Measurements from ENCODE around the gene HMHB1.
A peak's percentile ranks its signal among the peaks of the same experiment; 100 is the strongest.
"Not testable (repeated sequence)": the region's sequence is repeated elsewhere in the genome, so short reads cannot be mapped to it uniquely, and the experiment has no call there.

The HMHB1 gene

DNA sequence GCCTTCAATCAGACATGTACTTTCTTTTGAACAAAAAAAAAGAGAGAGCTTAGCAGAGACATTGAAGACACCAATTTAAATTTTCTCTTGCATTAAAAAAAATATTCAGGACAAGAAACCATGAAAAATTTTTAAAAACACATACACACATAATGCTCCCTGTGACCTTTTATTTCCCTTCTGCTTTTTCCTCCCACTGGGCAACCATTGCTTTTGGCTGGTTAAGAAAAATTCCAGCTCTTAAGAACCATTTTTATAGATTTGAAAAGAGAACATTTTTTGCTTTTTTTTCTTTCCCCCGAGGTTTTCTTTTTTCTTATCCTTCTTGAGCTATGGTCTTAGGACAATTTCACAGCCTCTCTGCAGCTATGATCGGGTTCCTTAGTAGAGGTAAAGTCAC, 6.1 kb upstream of the HMHB1 start:
- DNase-seq, result no peak

DNA sequence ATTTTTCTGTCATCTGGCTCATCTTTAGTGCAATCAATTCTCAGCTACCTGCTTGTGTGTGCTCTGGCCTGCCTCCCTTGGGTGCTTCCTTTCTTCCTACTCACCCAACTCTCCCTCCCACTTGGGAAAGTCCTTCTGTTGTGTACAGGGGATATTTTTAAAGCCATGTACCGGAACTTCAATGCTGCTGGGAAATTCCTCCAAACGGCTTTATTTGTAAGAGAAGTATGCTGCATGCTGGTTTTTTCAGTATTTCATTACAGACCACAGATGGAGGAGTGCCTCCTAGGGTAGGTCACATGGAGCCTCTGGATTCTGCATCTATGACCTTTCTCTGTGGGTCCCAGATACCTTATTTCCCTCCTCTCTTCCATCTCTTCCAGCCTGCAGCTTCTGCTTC, 5.4 kb upstream of the HMHB1 start:
- DNase-seq, result no peak

DNA sequence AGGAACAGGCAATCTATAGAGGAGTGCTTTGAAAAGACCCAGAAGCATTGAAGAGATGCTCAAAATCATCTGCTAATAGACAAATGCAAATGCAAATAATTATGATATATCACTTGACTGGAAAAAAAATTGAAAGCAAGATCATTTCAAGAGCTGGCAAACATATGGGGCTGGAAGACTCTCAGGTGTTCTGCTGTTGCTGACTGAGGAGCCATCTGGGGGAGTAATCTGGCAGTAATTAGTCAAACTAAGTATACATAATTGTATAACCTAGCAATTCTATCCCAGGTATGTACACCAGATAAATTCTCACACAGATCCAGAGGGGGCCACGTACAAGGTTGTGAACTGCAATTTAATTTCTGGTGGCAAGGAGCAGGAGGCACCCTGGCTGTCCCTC, 4.6 kb upstream of the HMHB1 start:
- no peak for DNase-seq

DNA sequence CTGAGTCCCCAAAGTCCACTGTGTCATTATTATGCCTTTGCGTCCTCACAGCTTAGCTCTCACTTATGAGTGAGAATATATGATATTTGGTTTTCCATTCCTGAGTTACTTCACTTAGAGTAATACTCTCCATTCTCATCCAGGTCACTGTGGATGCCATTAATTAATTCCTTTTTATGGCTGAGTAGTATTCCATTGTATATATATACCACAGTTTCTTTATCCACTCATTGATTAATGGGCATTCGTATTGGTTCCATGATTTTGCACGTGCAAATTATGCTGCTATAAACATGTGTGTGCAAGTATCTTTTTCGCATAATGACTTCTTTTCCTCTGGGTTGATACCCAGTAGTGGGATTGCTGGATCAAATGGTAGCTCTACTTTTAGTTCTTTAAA, 4.4 kb downstream of the HMHB1 start:
- DNase-seq, result not testable (repeated sequence)

DNA sequence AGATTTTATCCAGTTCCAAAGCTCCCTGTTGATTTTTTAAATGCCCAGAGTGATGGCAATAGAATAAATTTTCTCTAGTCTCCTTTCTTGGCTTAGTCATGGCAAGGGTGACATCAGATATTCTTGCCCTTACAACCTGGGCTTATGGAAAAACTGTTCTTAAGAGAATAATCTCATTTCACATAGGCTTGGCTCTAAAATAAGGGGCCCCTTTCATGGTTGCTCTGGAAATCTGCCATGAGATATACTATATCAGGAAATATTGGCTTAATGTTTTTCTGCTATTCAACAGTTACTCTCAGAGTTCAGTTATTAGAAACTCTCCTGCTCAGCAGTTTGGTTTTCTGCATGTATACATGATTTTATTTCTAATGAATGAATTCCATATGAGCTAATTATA, 7.8 kb downstream of the HMHB1 start:
- no peak for DNase-seq

DNA sequence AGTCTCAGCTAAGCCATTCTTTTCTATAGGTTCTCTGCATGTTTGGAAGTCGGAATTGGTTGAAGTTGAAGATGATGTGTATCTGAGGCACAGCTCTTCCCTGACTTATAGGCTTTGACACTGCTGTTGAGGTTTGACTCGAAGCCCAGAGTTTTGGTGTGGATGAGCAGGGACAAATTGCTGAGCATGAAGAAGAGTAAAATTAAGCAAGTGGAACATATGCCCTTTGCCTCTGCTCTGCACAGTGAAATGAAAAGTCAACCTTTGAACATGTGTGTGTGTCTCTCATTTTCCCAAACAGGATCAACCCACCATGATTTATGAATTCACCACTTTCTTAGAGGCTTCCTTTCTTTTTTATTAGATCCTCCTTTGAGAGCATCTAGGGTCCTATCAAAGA, 8.5 kb downstream of the HMHB1 start:
- no peak for DNase-seq

DNA sequence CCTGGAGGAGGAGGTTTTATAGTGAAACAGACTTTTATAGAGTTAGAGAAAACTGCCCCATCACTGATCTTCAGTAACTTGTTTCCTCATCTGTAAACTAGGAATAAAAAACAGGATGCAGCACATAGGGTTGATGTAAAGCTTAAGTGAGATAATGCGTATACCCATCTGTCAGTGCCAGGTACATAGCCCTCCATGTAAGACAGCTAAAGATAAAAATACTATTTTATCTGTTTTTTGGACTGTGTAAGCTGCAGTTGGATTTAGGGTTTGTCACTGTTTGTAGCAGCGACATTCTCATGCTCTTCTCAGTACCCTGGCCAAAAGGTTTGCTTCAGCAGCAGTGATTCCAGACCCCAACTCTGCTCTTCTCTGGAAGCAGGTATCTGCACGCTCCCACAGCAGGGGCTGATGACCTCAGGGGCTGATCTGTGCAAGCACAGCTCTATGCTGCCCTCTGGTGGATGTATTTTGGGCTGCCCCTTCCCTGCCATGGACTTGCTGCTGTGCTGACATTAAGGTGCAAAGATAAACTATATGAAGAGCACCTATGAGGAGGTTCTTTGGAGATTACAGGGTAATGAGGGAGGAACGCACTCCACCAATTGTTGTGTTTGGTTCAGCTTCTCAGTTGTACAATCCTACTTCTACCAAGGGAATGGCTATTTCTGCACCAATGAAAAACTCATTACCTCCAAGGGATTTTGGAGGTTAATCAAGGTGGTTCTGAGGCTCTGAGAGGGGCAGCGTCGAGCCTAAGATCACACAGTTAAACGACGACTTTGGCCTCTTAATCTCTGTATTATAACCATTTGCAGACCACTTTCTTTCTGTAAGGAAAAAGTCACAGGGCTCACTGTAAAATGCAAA, 13.1 kb downstream of the HMHB1 start:
- peak; percentile 35 for DNase-seq

DNA sequence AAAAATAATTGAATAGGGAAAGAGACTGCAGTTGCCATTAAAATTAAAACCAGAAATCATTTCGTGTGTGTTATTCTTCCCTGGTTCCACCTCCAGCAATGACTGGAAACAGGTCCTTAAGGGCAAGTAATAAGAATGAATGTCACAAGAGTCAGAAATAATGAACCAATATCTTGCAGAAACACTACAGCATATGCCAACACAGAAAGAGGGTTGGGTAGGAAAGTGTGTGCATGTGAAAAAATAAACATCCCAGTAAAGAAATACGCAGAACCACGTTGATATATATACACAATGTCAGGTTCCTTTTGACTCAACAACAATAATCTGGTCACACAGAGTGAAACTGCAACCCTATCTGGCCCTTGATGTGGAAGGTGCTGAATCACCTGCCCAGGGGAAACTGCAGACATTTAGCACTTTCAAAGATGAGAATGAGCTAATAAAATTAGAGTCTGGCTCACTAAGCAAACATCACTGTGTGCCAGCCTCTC, 15.0 kb downstream of the HMHB1 start:
- no peak for DNase-seq

DNA sequence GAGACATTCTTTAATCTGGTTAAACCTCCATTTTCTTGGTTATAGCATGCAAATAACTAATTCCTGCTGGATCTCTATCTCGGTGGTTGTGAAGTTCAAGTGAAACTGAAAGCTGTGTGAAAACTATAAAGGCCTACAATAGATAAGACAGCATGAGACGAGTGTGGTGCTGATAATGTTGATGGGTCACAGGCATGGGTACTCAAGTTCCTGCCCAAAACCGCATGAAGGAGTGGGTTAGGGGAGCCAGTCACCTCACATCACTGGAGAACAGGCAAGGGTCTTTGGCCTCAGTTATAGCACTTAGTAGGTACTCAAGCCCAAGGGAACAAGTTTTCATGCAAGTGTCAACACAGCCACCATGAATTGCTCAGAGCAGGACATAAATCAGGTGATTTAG, 16.7 kb downstream of the HMHB1 start:
- DNase-seq, result no peak

DNA sequence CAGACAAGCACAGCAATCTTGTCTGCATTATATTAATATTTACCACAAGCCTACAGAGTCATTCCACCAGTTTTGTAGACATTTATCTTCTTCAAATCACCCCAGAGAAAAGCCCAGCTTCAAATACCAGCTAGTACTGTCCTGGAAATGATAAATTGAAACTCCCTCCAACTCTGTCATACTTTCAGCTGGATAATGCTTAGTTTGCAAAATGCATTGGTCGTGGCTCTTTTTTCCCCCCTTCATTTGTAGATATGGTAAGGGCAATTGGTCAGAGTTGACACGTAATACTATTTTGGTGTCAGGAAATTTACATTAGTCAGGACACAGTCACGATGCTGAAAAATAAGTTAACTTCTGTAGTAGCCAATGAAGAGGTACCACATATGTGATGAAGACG, 21.2 kb downstream of the HMHB1 start:
- no peak for DNase-seq

DNA sequence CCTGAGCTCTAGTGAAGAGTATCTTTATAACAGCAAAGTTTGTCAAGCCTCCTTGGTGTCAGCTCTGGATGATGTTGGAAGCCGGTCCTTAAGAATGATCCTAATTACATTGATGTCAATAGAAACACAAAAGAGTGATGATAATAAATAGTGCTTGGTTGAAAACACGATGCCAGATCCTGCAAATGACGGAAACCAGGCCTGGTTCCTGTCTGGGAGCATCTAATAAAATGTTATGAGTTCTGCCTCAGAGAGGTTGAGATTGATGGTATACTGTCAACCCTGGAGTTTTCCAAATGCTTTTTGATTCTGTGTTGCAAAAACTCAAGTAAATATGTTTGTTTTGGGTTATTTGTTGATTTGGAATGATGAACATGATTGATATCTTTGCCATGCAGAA, 23.3 kb downstream of the HMHB1 start:
- DNase-seq, result no peak

DNA sequence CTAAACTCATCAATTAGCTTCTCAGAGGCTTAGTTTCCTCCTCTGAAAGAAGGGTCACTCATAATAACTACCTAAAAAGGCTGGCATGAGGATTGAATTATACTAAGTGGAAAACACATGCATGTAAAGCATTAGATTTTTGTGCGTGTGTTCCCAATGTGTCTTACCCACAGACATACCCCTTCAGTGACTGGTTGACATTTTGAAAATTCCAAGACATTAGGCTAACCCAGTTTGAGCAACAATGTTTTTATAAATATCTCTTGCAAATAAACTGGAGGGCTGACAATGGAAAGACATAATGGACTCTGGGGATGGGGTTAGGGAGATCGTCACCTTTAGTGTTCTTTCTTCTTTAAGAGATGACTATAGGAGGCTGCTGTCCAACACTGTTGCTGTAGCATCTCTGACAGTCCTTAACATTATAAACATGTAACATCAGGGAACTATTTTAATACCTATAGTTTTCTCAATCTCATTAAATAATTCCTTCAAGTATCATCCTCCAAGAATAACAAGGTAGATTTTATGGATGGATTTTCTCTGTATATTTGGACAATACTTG, 24.3 kb downstream of the HMHB1 start:
- no peak for DNase-seq

DNA sequence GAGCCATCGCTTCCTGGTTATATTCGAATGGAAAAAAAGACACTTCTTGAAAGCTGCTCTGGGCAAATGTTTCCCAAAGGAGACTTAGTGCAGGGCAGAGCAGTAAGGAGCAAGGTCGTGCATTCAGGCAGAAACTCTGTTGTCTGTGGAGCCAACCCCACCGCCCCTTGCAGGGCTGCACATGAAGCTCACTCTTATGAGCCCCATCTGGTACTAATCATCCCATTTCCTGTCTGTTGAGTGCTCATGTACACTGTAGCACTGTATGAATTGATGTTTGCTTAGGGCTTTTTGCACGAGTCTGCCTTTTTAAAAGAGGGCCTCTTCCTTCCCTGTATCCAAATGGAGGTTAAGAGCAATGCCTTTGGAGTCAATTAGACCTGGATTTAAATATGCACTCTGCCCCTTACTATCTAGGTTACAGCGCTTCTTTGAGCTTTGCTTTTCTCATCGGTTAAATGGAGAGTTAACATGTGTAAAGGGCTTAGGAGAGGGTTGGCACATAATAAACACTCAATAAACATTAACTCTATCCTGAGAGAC, 25.4 kb downstream of the HMHB1 start:
- no peak for DNase-seq

DNA sequence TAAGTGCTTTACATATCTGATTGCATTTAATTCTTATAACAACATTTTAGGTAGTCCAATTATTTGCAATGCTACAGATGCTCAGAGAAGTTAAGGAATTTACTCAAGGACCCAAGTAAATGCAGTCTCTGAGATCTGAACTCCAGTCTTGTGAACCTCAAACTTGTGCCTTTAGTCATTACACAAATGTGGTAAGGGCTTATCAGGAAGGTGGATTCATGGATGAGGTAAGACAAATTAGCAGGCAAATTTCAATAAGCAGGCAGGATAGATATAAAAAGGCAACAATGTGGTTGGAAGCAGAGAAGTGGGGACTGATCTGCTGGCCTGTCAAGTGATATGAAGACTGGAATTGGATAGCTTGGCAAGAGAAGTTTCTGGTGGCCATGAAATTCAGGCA, 29.5 kb downstream of the HMHB1 start:
- DNase-seq, result no peak

DNA sequence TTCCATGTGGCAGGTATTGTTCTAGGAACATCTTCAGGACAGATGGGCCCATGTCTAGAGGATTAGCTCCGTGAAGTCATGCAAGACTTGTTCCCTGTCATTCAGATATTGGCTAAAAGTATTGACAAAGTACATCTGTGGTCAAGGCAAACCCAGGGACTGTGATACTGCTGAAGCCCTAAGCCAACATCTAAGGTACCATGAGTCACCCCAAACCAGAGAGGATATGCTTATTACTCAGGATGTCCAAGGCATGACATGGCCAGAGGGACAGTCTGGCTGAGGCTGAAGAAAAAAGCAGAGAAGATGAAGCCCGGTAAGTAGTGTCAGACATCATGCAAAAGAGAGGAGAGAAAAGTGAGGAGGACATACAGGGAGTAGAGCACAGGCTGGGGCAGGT, 31.0 kb downstream of the HMHB1 start:
- no peak for DNase-seq

DNA sequence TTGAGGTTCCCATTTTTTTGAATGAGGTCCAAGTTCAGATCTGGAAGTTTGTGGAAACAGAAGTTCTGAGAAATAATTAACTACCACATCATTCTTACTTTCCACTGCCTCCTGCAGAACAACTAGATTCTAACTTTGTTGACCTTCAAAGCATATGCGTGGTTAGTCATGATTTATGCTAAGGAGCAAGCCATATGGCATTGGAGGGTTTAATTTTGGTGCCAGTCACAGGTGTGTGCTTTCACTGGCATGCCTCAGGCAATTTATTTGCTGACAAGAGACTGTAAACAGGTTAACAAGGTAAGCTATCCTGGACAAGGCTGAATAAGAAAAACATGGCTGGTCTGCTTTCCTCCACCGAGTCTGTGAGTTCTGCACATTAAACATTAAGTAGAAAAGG, 31.5 kb downstream of the HMHB1 start:
- DNase-seq, result no peak

DNA sequence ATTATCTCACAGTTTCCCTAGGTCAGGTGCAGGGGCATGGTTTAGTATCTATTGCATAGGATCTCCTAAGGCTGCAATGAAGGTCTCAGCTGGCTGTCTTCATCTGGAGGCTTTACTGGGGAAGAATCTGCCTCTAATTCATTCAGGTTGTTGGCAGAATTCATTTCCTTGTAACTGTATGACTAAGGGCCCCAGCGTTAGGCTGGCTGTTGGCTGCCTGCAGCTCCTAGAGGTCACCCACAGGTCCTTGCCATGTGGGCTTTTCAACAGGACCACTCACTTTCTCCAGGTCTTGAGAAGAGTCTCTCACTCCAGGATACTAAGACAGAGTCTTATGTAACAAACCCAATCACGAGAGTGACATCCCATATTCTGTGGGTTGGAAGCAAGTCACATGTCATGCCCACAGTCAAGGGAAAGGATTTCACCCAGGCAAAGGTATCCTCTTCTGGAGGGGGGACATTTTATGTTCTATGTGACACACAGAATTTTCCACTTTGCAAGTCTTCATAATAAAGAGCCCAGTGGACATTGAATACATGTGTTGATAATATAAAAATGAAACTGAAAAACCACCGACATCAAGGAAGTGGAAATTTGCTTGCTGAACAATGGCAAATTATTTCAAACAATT, 38.2 kb downstream of the HMHB1 start:
- no peak for DNase-seq

DNA sequence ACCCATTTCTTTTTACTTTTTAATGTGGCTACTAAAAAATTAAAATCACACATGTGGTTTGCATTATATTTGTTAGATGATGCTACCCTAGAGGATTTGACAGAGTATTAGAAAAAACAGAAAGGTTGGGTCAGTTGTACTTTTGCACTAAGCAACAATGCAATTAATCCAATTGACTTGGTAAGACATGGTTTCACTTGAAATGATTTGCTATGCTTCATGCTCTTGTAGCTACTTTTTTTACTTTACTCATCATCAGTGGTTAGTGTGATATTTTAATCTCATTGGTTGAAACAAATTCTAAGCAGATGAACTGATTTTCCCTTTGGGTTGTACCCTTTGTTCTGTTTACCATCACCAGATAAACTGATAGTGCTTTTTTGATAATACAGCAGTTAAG, 39.4 kb downstream of the HMHB1 start:
- no peak for DNase-seq

DNA sequence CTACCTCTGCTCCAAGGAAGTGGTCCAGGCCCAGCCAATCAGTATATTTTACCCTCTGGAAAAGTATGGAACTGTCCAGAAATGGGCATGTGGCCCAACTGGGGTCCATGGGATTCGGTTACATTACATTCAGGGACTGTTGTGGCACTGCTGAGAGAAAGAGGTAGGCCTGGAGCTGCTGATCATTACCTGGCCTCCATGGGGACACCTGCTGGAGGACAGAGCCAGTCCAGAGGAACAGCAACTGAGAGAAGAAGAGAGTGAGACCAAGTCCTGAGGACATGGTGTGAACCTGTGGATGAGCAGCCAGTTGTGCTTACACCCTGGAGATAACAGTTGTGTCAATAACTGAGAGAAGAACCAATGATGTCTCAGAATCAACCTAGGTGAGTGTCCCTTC, 48.2 kb downstream of the HMHB1 start:
- no peak for DNase-seq

DNA sequence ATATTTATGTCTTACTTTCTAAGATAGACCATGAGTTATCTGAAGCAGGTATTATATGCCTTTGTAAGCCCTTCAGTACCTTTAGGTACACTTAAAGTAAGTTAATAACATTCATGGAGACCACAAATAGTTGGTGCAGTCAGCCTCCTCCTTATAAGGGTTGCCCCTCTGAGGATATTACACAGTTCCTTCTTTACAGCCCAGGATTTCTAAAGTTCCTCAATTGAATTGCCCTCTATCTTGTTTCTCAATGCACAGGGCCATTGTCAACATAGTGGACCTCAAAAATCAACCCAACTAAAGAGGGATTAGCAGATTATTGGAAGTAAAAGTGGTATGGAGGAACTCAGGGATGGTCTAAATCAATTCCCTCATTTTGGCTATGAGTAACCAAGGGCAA, 50.3 kb downstream of the HMHB1 start:
- no peak for DNase-seq

DNA sequence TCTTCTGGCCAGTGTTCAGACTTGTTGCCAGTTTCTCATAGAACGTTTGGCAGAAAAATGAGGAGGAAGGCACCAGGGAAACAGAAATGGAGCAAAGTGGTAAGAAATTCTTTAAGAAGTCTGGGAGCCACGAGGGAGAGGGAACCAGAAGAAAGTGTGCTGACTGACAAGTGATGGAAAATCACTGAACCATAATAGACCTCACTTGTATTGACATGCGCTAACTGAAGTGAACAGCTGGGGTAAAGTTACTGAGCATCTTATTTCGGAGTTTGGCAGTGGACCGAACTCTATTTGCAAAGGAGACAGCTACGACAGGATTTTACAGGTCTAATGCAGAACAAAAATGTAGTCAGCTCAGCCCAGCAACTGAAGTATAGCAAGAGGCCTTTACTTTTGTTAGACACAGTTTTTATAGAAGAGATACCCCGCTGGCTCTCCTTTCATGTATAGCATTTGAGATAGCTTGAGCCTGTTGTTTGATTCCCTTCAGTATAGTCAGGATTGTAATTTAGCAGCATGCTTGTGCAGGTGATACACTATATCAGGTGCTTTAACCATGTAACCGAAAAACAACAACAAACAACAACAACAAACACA, 53.6 kb downstream of the HMHB1 start:
- DNase-seq, result no peak
